Peyer's patch (tissue), 4 donors: ENCODE results near the gene INHBA.

Experiments used
- POLR2A ChIP-seq, 2 donors: fragments of 450-650 bp; IDR thresholded peaks; one replicate each; pipeline ENCODE4 v1.5.1; 2017; ENCODE audit warnings: antibody characterized with exemption in 2 of 2, mild to moderate bottlenecking in 2 of 2, moderate library complexity in 2 of 2
- TF ChIP-seq, protein P1 (sequence below), 6 experiments: fragments of 450-650 bp in 4 of 6; fragments of 200-600 bp in 2 of 6; sonication (generic) in 1 of 6; IDR thresholded peaks; one replicate each; pipeline ENCODE4 v1.5.1; 2017 to 2019; ENCODE audit warnings: antibody characterized with exemption in 6 of 6, mild to moderate bottlenecking in 3 of 6, moderate library complexity in 1 of 6

DNA sequence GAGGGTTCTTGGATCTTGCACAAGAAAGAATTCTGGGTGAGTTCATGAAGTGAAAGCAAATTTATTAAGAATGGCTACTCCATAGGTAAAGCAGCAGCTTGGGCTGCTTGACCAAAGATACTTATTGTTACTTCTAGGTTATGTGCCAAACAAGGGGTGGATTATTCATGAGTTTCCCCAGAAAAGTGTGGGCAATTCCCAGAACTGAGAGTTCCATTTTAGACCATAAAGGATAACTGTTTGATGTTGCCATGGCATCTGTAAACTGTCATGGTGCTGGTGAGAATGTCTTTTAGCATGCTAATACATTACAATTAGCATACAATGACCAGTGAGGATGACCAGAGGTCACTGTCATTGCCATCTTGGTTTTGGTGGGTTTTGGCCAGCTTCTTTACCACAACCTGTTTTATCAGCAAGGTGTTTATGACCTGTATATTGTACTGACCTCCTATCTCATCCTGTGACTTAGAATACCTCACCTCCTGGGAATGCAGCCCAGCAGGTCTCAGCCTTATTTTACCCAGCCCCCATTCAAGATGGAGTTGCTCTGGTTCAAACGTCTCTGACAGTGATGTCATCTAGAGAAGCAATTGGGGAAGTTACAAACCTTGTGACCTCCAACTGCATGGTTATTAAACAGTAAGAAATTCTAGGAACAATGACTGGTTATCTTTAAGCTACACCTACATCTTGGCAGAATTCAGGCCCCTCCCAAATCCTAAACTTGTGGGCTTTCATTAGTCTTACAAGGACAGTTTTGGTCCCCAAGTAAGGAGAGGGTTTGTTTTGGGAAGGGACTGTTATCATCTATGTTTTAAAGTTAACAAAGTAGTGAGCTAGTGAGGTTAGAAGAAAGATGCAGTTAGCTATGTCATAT is 48.0 kb upstream of the INHBA start:
- TF ChIP-seq, protein P1, sequence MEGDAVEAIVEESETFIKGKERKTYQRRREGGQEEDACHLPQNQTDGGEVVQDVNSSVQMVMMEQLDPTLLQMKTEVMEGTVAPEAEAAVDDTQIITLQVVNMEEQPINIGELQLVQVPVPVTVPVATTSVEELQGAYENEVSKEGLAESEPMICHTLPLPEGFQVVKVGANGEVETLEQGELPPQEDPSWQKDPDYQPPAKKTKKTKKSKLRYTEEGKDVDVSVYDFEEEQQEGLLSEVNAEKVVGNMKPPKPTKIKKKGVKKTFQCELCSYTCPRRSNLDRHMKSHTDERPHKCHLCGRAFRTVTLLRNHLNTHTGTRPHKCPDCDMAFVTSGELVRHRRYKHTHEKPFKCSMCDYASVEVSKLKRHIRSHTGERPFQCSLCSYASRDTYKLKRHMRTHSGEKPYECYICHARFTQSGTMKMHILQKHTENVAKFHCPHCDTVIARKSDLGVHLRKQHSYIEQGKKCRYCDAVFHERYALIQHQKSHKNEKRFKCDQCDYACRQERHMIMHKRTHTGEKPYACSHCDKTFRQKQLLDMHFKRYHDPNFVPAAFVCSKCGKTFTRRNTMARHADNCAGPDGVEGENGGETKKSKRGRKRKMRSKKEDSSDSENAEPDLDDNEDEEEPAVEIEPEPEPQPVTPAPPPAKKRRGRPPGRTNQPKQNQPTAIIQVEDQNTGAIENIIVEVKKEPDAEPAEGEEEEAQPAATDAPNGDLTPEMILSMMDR (IDR thresholded peaks at IDR 0.05) = no peak
- no peak for TF ChIP-seq POLR2A (IDR thresholded peaks at IDR 0.05)
